T-helper 2 cell treated with Interferon-gamma antibody and Interleukin-4, amounts not matched to agents 100 ng/mL and 5 ng/mL, for 36 hours (primary cell): ENCODE measurements around the gene ZMYND10. TPM values are rescaled to one million over a fixed set of nuclear protein-coding genes. Genes with fewer than 3 reads are reported as not detected.
"Not testable (repeated sequence)": the region's sequence is repeated elsewhere in the genome, so short reads cannot be mapped to it uniquely, and the experiment has no call there.

ENCODE experiments used
- intact Hi-C: fragments of 100-400 bp; cut with micrococcal nuclease; formaldehyde crosslinking; loops from one replicate; pipeline ENCODE4 v1.15.1; 2023
- total RNA-seq: library from RNA; stranded (reverse); gene quantifications from 2 replicates; pipeline ENCODE4 v1.2.3, GENCODE V29; 2022

The ZMYND10 gene
- total RNA-seq, 1 donor from 2014 or later, result 3.6 TPM

DNA sequence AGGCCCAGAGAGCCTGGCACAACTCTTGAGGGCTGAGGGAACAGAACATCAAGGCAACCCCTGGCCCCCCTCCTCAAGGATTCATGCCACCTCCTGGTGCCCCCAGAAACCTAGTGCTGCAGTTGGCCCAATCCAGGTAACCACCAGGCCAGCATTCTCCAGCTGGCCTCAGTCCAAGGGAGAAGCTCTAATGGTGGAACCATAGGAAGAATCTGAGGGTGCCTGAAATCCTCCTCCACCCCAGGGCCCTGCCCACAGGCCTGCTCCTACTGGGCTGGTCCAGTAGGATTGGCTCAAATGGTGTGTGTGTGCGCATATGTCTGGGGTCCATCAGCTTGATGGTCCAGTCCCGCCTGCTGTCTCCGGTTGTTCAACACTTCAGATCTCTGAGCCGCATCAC, 30.7 kb downstream of the ZMYND10 start:
- intact Hi-C loops, result no loop called here

GRCh38 chr3:50314342-50314741, 31.2 kb downstream of the ZMYND10 start:
- intact Hi-C loops, result no loop called here

DNA sequence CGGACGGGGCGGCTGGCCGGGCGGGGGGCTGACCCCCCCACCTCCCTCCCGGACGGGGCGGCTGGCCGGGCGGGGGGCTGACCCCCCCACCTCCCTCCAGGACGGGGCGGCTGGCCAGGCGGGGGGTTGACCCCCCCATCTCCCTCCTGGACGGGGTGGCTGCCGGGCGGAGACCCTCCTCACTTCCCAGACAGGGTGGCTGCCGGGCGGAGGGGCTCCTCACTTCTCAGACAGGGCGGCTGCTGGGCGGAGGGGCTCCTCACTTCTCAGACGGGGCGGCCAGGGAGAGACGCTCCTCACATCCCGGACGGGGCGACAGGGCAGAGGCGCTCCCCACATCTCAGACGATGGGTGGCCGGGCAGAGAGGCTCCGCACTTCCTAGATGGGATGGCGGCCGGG, 33.5 kb downstream of the ZMYND10 start:
- intact Hi-C loops, result not testable (repeated sequence)

GRCh38 chr3:50304601-50305000, 40.9 kb downstream of the ZMYND10 start:
- intact Hi-C loops, result no loop called here

GRCh38 chr3:50303013-50303815, 42.3 kb downstream of the ZMYND10 start, which contains the start of gene HYAL1:
Gene HYAL1, minus strand, starts transcription at chr3:50303574. Its CDS starts 618 bp downstream, at chr3:50302956.
- intact Hi-C loops, result no loop called here

GRCh38 chr3:50302095-50303012, 43.2 kb downstream of the ZMYND10 start:
- intact Hi-C loops, result no loop called here

DNA sequence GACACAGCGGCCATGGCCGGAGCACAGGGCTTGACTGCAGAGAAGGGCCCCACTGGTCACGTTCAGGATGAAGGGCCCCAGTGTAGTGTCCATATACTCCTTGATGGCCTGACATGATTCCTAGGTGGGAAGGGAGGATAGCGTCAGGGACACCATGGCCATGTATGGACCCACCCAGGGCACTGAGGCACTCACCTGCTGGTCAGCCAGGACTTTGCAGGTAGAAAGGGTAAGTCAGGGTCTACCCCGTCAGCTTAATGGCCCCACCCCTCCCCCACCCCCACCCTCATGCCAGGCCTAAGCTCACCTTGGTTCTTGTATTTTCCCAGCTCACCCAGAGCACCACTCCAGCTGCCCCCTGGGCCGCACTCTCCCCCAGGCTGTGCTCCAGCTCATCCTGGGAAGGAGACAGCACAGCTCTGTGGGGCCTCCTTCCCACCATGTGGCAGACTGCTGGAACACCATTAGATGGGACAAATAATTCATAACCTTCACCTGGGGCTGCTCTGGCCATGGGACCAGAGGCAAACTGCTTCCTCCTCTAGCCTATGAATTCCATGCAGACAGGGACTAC, 44.8 kb downstream of the ZMYND10 start:
- intact Hi-C loops, result no loop called here

GRCh38 chr3:50299929-50300680, 45.4 kb downstream of the ZMYND10 start:
- intact Hi-C loops, result loop anchor here (1.0 to 5.0 kb wide), 8 partner anchors 21 to 1743 kb away; partner anchors contain the start of genes CYB561D2, GNAI2, HEMK1 and NPRL2

DNA sequence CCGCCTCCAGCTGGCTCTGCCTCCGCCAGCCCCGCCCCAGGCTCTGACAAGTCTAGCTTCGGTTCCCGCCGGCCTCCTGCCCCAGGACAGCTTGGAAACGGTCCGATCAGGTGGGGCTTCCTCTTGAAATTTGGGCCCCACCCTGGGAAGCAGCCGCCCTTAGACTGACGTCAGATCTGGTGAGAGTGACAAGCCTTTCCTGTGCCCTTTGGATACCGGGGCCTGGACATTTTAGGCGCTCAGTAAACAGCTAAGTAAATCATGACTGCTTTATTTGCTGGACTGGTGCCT, 45.9 kb downstream of the ZMYND10 start:
- intact Hi-C loops, result loop anchor here (1.0 to 5.0 kb wide), 8 partner anchors 22 to 1742 kb away; partner anchors contain the start of genes CYB561D2, GNAI2, HEMK1 and NPRL2

DNA sequence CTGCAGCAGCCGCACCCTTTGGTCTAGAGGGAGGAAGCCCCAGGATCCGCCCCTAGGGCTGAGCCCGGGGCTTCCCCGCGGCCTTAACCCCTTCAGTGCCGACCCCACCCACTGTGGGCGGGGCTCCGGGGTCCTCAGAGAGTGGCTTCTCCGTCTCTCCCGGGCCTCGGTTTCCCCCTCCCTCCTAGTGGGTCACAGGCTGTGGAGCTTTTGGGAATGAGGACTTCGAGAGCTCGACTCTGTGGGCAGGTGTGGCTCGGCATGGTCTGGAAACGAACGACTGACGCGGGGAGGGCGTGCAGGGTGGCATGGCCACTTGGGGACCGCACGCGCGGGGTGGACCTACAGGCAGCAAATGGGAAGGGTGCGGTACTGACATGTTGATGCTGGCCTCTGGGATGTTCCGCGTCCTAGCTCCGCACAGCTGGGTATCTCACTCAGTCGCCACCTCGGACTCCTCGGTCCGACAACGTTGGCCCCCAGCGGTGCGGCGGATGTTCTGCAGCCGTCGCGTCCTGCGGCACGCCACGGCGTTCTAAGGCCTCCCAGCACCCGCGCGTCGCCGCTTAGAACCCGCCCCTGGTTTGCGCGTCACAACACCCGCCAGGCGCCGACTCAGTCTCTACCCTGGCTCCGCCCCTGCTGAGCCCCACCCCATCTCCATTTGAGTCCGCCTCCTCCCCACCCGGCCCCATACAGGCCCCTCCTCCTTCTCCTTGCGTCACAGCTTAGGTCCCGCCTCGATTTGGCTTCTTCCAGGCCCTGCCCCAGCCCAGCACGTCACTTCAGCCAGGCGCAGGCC, 46.5 kb downstream of the ZMYND10 start, which contains the start of the genes HYAL3 and NAA80:
Gene HYAL3 (minus strand): TSS at position 570 of the 802 bp plus-strand sequence. CDS start 3,803 bp downstream, outside the sequence.
Gene NAA80 (minus strand): TSS at position 570 of the 802 bp plus-strand sequence. CDS start 1,942 bp downstream, outside the sequence.
- intact Hi-C loops, result loop anchor here (1.0 to 5.0 kb wide), 8 partner anchors 22 to 1742 kb away; partner anchors contain the start of genes CYB561D2, GNAI2, HEMK1 and NPRL2

DNA sequence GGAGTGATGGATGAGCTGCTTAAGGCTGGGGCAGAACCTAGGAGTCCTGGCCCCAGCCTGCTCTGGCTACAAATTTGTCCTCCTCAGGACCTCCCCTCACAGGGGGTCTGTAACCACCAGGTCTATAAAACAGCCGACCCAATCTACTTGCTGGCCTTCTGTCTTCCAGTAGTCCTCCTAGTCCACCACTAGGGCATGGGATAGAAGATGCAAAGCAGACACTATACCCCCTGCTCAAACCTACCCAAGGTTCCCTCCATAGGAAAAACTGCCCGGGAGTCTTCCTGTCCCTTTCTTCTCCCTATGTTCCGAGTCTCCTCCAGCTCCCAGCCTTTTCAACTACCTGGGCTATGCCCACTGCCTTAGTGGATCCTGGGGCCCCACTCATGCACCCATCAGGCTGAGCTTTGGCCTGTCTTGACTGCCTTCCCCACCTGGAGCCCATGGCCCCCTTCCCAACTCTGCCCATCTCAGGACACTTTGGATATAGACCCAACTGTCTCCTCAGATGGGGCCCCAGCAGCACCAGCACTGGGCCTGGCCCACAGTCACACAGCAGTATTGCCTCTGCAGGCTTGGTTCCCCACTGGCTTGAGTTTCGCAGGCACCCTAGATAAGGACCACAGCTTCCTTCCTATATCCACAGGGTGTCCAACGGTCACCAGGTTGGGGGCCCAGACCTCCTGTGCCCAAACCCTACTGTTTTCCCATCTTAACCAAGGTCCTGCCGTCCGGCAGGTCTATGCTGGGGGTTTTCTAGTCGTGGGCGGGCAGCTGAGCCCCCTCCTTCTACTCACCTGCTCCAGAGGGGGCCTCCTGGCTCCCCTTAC, 47.4 kb downstream of the ZMYND10 start:
- intact Hi-C loops, result loop anchor here (2.0 to 5.0 kb wide), 3 partner anchors 53 to 1741 kb away; partner anchors contain the start of genes CYB561D2, NPRL2 and PFKFB4

DNA sequence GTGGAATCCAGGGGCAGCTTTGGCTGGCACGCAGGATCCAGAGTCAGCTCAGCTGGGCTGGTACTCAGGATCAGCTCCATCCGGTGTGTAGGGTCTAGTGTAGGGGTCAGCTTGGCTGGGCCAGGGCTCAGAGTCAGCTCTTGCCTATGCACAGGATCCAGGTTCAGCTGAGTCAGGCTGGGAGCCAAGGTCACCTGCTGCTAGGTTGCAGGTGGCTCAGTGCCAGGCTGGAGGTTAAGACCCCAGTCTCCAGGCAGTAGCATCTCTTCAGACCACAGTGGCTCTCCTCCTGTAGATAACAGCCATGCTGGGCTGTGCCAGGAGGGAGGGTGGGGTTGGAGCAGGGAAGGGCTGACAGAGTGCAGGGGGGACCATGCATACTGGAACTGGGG, 48.2 kb downstream of the ZMYND10 start:
- intact Hi-C loops, result loop anchor here (5.0 kb wide), 1 partner anchor 1740 kb away; the partner anchor contains the start of gene PFKFB4

GRCh38 chr3:50296721-50297383, 48.7 kb downstream of the ZMYND10 start:
- intact Hi-C loops, result loop anchor here (5.0 kb wide), 1 partner anchor 1740 kb away; the partner anchor contains the start of gene PFKFB4

- intact Hi-C loops, result loop anchor here (5.0 kb wide), 1 partner anchor 1738 kb away; the partner anchor contains the start of gene PFKFB4
Observed at GRCh38 chr3:50295553-50296431, 49.7 kb downstream of the ZMYND10 start.

- intact Hi-C loops, result loop anchor here (5.0 kb wide), 1 partner anchor 1737 kb away; the partner anchor contains the start of gene PFKFB4
Observed at GRCh38 chr3:50294492-50295403, 50.8 kb downstream of the ZMYND10 start.

- intact Hi-C loops, result no loop called here
Observed at GRCh38 chr3:50294089-50294488, 51.4 kb downstream of the ZMYND10 start.
